Colonic mucosa (tissue), 4 donors: Measurements from ENCODE around the gene RNF144A. TPM values are rescaled to one million over a fixed set of nuclear protein-coding genes. Genes with fewer than 3 reads are reported as not detected.

Experiments
- DNase-seq: peaks from one replicate; pipeline ENCODE4 v3.0.0-alpha.2; 2020
- H3K27ac ChIP-seq: fragments of 200-600 bp; one replicate; pipeline ENCODE4 v1.8.0; 2021
- H3K27me3 ChIP-seq: fragments of 200-600 bp; one replicate; pipeline ENCODE4 v1.8.0; 2021
- H3K36me3 ChIP-seq: fragments of 200-600 bp; one replicate; pipeline ENCODE4 v1.8.0; 2021
- H3K4me1 ChIP-seq: fragments of 200-600 bp; one replicate; pipeline ENCODE4 v1.8.0; 2021; ENCODE audit warnings: mild to moderate bottlenecking
- H3K4me3 ChIP-seq: fragments of 200-600 bp; one replicate; pipeline ENCODE4 v1.8.0; 2021
- H3K9ac ChIP-seq, 2 donors: one replicate each; pipeline ENCODE4 v1.7.0; 2013; ENCODE audit warnings: control low read depth in 2 of 2, low read depth in 2 of 2, low read length in 2 of 2
- H3K9me3 ChIP-seq: fragments of 200-600 bp; one replicate; pipeline ENCODE4 v1.8.0; 2021
- intact Hi-C: fragments of 100-400 bp; cut with DNase I; formaldehyde crosslinking; loops from one replicate; pipeline ENCODE4 v1.14.1; 2022
- total RNA-seq, 2 donors: library from RNA; stranded (reverse); fragmentation: NEBNext Ultra II Directional in 1 of 2; extraction: Animal tissue kit (Norgen Biotek cat#: 25700) in 1 of 2; gene quantifications; one replicate each; pipeline ENCODE4 v1.2.1, GENCODE V29; 2021
- TF ChIP-seq, protein P1 (sequence below): fragments of 200-600 bp; IDR thresholded peaks from one replicate; pipeline ENCODE4 v1.8.0; 2022; ENCODE audit warnings: antibody characterized with exemption, mild to moderate bottlenecking
- donor health status: healthy.
- donor health status: DM: no; HTN: no; CAD: no.
- donor health status: DM: no; HTN: no; CAD: no.

RNF144A gene
- total RNA-seq, 2 donors from 2014 or later = 13.9 to 22.6 TPM

DNA sequence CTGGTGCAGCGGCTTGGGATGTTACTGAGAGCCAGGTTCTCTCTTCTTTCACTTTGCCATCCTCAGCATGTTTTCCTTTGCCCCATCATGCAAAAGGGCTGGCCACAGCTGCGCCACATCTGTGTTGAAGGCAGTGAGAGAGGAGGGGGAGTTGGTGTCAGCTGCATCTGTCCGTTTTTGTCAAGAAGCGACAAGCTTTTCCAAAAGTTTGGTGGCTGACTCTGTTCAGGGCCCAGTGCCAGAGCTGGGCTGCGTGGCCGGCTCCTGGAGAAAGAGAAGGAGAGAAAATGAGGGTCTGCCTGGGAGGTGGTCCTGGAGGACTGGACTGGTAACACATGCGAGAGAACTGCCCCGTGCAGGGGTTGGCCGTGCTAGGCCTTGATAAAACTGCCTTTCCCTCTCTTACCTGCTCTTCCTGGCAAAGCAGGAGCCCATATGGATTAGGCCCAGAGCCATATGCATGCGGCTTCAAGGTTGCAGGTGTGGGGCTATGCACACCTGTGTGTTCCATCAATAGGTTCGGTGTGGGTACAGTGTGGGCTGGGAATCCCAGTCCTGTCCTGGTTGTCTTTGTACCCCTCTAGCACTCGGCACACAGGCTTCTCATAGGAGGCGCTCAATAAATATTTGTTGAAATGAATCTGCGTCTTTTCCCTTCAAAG is 9.0 kb downstream of the RNF144A start:
- no peaks in the 10 kb centered on the region for H3K36me3 ChIP-seq
- no peak for DNase-seq
- TF ChIP-seq, protein P1, sequence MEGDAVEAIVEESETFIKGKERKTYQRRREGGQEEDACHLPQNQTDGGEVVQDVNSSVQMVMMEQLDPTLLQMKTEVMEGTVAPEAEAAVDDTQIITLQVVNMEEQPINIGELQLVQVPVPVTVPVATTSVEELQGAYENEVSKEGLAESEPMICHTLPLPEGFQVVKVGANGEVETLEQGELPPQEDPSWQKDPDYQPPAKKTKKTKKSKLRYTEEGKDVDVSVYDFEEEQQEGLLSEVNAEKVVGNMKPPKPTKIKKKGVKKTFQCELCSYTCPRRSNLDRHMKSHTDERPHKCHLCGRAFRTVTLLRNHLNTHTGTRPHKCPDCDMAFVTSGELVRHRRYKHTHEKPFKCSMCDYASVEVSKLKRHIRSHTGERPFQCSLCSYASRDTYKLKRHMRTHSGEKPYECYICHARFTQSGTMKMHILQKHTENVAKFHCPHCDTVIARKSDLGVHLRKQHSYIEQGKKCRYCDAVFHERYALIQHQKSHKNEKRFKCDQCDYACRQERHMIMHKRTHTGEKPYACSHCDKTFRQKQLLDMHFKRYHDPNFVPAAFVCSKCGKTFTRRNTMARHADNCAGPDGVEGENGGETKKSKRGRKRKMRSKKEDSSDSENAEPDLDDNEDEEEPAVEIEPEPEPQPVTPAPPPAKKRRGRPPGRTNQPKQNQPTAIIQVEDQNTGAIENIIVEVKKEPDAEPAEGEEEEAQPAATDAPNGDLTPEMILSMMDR = no peak
- intact Hi-C loops = no loop called here
- H3K9ac ChIP-seq = no peak overlapping the region
- no peaks in the 10 kb centered on the region for H3K4me1 ChIP-seq
- H3K27me3 ChIP-seq = no peaks in the 10 kb centered on the region
- no peaks in the 10 kb centered on the region for H3K9me3 ChIP-seq
- no peak overlapping the region for H3K4me3 ChIP-seq
- H3K27ac ChIP-seq = no peak overlapping the region

DNA sequence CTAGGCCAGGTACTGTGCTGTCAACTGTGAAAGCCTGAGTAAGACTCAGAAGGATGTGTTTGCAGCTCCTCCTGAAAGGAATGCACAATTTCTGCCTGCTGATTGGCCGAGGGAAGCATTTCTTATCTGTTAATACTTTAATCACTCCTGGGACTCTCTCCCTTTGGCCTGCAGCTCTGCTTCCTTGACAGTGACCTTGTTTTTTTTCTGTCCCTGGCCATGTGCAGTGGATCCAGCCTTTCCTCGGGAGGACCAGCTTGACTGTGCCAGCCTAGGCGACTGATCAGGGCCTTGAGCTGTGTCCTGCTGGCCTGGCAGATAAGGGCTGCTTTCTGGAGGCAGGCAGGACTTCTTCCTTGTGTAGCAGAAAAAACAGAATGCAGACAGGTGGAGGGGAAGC is 10.0 kb downstream of the RNF144A start:
- no peak overlapping the region for H3K9ac ChIP-seq
- TF ChIP-seq, protein P1 = no peak
- H3K27ac ChIP-seq = no peak overlapping the region
- intact Hi-C loops = no loop called here
- no peaks in the 10 kb centered on the region for H3K4me1 ChIP-seq
- no peaks in the 10 kb centered on the region for H3K27me3 ChIP-seq
- no peak for DNase-seq
- no peak overlapping the region for H3K4me3 ChIP-seq
- H3K36me3 ChIP-seq = no peaks in the 10 kb centered on the region
- no peaks in the 10 kb centered on the region for H3K9me3 ChIP-seq

DNA sequence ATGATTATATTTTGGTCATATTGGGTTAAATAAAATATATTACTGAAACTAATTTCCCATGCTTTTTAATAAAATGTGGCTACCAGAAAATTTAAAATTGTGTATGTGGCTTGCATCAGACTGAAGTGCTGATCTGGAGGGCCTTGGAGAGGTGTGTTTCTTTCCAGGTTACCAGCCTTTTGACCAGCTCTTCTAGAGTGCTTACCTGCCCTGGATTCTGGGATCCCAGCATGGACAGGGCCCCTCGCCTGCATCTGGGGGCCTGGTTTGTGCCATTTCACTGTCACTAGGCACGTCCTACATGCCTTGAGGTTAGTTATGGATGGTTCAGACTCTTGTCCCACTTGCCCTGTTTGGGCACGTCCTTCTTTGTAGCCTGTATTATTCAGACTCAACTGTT is 10.5 kb downstream of the RNF144A start:
- no peaks in the 10 kb centered on the region for H3K9me3 ChIP-seq
- intact Hi-C loops = no loop called here
- H3K27me3 ChIP-seq = no peaks in the 10 kb centered on the region
- no peak overlapping the region for H3K4me3 ChIP-seq
- TF ChIP-seq, protein P1 = no peak
- no peak overlapping the region for H3K9ac ChIP-seq
- no peak overlapping the region for H3K27ac ChIP-seq
- no peak for DNase-seq
- H3K36me3 ChIP-seq = no peaks in the 10 kb centered on the region
- H3K4me1 ChIP-seq = no peaks in the 10 kb centered on the region

DNA sequence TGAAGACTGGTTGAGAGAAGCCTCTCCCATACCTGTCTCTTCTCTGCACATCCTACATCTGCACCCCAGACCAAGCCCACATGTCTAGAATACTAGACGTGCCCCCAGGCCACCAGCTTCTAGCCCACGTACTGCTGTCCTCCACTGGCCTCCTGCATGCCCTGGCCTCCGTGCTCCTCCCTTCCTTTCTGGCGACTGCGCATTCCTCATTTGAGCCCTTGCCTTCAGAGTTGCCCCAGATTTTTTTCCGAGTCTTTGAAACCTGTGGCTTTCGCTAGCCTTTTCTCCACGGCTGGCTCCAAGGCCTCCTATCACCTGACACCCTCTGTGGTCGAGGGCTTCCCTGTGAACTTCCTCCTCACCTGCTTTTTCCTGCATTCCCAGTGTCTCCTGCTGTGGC is 11.2 kb downstream of the RNF144A start:
- no peak for DNase-seq
- Histone ChIP-seq H3K4me1 (no peaks in the 10 kb centered on the region), H3K9me3 (no peaks in the 10 kb centered on the region), H3K9ac (no peak overlapping the region), H3K36me3 (no peaks in the 10 kb centered on the region), H3K27me3 (no peaks in the 10 kb centered on the region), H3K27ac (no peak overlapping the region), H3K4me3 (no peak overlapping the region)
- intact Hi-C loops = no loop called here
- TF ChIP-seq, protein P1 = no peak

DNA sequence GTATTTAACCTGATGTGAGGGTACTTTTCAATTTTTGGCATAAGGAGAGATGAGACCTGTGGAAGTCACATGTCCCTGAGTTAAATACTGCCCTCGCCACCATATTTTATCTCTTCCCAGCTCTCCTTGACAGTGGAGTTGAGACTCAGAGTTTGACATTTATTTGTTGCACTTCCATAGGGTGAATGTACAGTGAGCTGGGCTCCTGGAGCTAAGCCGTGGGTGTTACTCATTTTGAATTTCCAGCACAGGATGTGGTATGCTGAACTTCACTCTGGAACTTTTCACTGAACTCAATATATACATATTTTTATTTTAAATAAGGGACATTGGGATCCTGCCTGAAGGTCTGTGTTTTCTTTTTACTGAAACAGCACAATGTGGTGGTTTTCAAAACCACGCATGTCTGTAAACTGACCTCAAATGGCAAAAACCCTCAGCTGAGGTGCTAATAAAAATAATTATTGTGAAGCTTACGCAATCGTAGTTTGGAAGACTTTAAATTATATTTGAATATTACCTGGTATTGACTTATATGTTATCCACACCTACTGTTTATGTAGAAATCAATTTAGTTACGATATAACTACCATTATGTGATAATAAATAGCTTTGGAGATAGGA is 12.1 kb downstream of the RNF144A start:
- no peak overlapping the region for H3K27ac ChIP-seq
- H3K9ac ChIP-seq = no peak overlapping the region
- no peak overlapping the region for H3K4me3 ChIP-seq
- no peaks in the 10 kb centered on the region for H3K9me3 ChIP-seq
- DNase-seq = no peak
- no peaks in the 10 kb centered on the region for H3K36me3 ChIP-seq
- no peaks in the 10 kb centered on the region for H3K27me3 ChIP-seq
- no peaks in the 10 kb centered on the region for H3K4me1 ChIP-seq
- TF ChIP-seq, protein P1 = no peak
- intact Hi-C loops = no loop called here
